HuH-7.5 (cell line): ENCODE data around the gene COL12A1.
A peak's percentile ranks its signal among the peaks of the same experiment; 100 is the strongest.

Source experiments
- DNase-seq: peaks from one replicate; pipeline ENCODE4 v3.0.0; 2011; ENCODE audit warnings: low spot score

Gene COL12A1

GRCh38 chr6:75205776-75206575, at the start of gene COL12A1:
COL12A1 (minus strand) TSS chr6:75206053; CDS start chr6:75202792, 3,261 bp downstream.
- peak; percentile 53 for DNase-seq

DNA sequence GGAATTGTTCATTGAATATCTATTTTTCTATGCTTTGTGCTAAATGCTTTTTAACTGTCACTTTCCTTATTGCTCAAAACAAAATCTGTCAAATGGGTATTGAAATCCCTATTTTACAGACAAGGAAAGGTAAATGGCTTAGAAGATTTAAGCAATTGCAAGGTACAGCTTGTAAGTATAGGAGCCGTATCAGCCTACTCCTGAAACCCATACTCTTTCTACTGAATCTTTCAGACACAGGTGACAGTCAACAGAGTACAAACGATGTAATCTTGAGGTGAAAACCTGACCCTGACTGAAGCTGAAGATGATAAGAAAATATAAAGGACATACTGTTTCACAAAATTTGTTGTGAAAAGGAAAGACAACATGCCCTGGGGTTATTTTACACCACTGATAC, 44.7 kb upstream of the COL12A1 start:
- no peak for DNase-seq

DNA sequence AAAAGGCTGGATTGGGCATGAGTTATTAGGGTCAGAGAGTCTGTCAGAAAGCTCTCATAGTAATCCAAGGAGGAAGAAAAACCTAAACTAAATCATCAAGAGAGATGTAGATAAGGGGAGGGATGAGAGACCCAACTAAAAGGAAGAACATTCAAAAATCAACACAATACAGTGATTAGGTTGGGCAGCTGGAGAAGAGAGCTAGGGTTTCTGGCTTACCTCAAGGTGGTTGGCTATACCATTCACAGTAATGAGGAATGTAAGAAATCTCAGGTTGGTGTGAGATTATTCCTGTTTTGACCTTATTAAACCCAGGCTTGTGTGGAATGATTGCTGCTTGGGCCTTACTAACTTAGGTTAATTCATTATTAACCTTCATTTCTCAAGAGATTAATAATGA, 44.0 kb upstream of the COL12A1 start:
- no peak for DNase-seq

- no peak for DNase-seq
Measured at GRCh38 chr6:75246386-75246785, 40.5 kb upstream of the COL12A1 start.

GRCh38 chr6:75244063-75244584, 38.3 kb upstream of the COL12A1 start:
- no peak for DNase-seq

GRCh38 chr6:75243333-75244062, 37.6 kb upstream of the COL12A1 start, which contains the start of gene COX7A2:
COX7A2 (minus strand) TSS chr6:75243801; CDS start chr6:75243734, 67 bp downstream.
- peak; percentile 35 for DNase-seq

DNA sequence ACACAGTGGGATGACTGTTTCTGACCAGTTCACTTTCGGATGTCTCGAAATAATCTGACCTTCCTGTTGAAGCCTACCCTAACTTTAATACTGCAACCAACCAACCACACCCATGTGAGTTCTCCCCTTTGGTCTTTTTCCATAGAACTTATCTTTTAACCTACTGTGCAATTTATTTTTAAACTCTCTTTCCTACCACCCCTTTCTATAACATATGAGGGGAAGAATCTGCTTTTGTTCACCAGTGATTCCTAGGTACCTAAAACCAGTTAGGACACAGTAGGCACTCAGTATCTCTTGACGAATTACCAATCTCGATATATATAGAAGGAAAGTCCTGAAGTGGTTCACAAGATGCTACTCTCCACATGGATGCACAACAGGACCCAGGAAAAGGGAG, 30.8 kb upstream of the COL12A1 start:
- no peak for DNase-seq

- DNase-seq, result no peak
Measured at GRCh38 chr6:75235271-75235670, 29.4 kb upstream of the COL12A1 start.

GRCh38 chr6:75234126-75234865, 28.4 kb upstream of the COL12A1 start:
- DNase-seq, result no peak

- no peak for DNase-seq
Measured at GRCh38 chr6:75233092-75233615, 27.3 kb upstream of the COL12A1 start.

- DNase-seq, result peak; percentile 25
Measured at GRCh38 chr6:75230484-75231325, 24.9 kb upstream of the COL12A1 start.

GRCh38 chr6:75224303-75224926, 18.6 kb upstream of the COL12A1 start:
- DNase-seq, result no peak

DNA sequence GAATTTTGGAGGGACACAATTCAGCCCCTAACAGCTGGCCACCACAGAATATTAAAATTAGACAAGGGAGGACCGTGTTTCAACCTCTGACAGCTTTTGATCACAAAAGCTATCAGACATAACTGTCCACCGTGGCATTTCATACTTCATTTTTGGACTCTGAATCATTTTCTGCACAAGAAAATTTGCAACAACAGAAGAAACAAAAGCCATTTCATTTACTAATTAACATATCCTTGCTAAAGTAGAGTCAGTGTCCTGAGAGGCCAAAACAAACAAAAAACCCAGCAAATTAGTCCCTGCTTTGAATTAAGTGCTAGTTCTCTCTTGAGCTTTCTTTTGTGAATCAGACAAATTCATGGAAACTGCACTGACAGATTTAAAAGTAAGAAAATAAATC, 17.6 kb upstream of the COL12A1 start:
- DNase-seq, result no peak

GRCh38 chr6:75222261-75222660, 16.4 kb upstream of the COL12A1 start:
- DNase-seq, result no peak

- DNase-seq, result no peak
Measured at GRCh38 chr6:75221116-75221515, 15.3 kb upstream of the COL12A1 start.

- DNase-seq, result no peak
Measured at GRCh38 chr6:75220357-75220756, 14.5 kb upstream of the COL12A1 start.

DNA sequence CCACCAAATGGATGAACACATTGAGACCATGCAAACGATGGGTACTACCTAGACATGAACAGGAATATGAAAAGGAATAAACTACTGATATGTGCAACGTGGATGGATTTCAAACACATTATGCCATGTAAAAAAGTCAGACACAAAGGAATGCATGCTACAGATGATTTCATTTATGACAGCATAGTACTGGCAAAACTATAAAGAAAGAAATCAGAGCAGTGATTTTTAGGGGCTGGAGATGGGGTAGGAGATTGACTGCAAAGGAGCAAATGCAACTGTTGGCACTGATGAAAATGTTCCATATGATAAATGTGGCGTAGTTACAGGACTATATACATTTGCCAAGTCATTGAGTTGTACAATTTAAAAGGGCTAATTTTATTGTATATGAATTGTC, 13.4 kb upstream of the COL12A1 start:
- DNase-seq, result no peak

DNA sequence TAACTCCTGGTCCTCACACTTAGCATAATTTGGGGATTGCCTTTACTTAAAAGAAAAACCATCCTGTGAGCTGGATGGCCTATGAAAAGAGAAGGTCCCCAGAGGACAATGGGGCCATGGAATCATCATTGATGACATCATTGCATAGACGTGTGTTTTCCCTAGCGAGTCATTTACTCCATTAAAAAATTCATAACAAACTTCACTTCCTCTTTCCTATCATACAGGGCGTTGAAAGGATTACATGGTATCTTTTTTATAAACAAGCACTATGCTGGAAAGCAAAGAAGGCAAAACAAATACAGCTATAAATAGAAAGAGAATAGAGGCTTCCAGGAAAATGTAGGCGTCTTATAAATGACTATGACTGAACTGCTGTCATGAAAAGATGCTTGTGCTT, 11.3 kb upstream of the COL12A1 start:
- DNase-seq, result no peak

DNA sequence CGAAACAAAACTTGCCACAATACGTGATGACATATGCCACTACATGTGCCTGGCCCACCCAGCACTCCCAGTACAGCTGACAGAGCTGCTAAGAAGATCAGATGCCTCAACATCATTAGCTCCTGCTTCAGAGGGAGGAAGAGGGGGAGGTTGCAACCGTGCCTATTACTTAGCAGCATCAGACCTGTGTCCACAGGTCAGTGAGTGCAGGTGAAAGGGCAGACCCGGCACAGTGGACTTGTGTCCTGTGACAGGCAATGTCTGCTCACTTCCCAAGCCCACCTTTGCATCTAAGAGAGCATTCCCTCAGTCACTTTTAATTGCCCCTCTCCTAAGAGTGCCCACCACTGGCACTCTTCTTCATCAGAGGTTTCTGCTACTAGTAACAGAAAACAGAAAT, 9.4 kb upstream of the COL12A1 start:
- DNase-seq, result no peak

- no peak for DNase-seq
Measured at GRCh38 chr6:75213732-75214131, 7.9 kb upstream of the COL12A1 start.

GRCh38 chr6:75213112-75213511, 7.3 kb upstream of the COL12A1 start:
- DNase-seq, result no peak
